ENCODE measurements around the gene DMBT1. TPM values are rescaled to one million over a fixed set of nuclear protein-coding genes. Genes with fewer than 3 reads are reported as not detected.

The DMBT1 gene
- total and polyA plus RNA-seq, 5 donors from 2014 or later, result not detected

GRCh38 chr10:122639801-122640200 is 79.2 kb downstream of the DMBT1 start:
- Mint-ChIP-seq H3K9me3 (peaks cover 0 to 3% (median 0%) of the 10 kb centered on the region in 7 donors), H3K4me3 (no peak overlapping the region), H3K4me1 (no peaks in the 10 kb centered on the region), H3K27ac (no peak overlapping the region), H3K27me3 (no peaks in the 10 kb centered on the region), H3K36me3 (no peaks in the 10 kb centered on the region)
- no peak for ATAC-seq (ENCODE audit: low read depth in 2 of 2)
- Histone ChIP-seq H3K9me3 (ENCODE audit: control insufficient read depth in 2 of 2, low read length in 2 of 2) (no peaks in the 10 kb centered on the region), H3K36me3 (ENCODE audit: control insufficient read depth, insufficient read depth, low read length) (no peaks in the 10 kb centered on the region), H3K27me3 (ENCODE audit: control insufficient read depth, insufficient read depth, low read length) (no peaks in the 10 kb centered on the region), H3K4me3 (ENCODE audit: low read depth, low read length) (no peak overlapping the region), H3K27ac (ENCODE audit: insufficient read depth, low read length, poor library complexity, severe bottlenecking) (no peak overlapping the region), H3K4me1 (ENCODE audit: control insufficient read depth, insufficient read depth, low read length, poor library complexity, severe bottlenecking) (no peaks in the 10 kb centered on the region)
- no peak for DNase-seq

- Histone ChIP-seq H3K4me1 (ENCODE audit: control insufficient read depth, insufficient read depth, low read length, poor library complexity, severe bottlenecking) (no peaks in the 10 kb centered on the region), H3K27me3 (ENCODE audit: control insufficient read depth, insufficient read depth, low read length) (no peaks in the 10 kb centered on the region), H3K4me3 (ENCODE audit: low read depth, low read length) (no peak overlapping the region), H3K9me3 (ENCODE audit: control insufficient read depth in 2 of 2, low read length in 2 of 2) (no peaks in the 10 kb centered on the region), H3K27ac (ENCODE audit: insufficient read depth, low read length, poor library complexity, severe bottlenecking) (no peak overlapping the region), H3K36me3 (ENCODE audit: control insufficient read depth, insufficient read depth, low read length) (no peaks in the 10 kb centered on the region)
- no peak for DNase-seq
- Mint-ChIP-seq H3K27me3 (peaks cover under 1% of the 10 kb centered on the region), H3K9me3 (peaks cover 0 to 3% (median 0%) of the 10 kb centered on the region in 7 donors), H3K27ac (no peak overlapping the region), H3K4me1 (no peaks in the 10 kb centered on the region), H3K36me3 (no peaks in the 10 kb centered on the region), H3K4me3 (no peak overlapping the region)
- no peak for ATAC-seq (ENCODE audit: low read depth in 2 of 2)
These were observed 80.4 kb downstream of the DMBT1 start for GRCh38 chr10:122640921-122641320.

- Histone ChIP-seq H3K27me3 (ENCODE audit: control insufficient read depth, insufficient read depth, low read length) (no peaks in the 10 kb centered on the region), H3K36me3 (ENCODE audit: control insufficient read depth, insufficient read depth, low read length) (no peaks in the 10 kb centered on the region), H3K4me3 (ENCODE audit: low read depth, low read length) (no peak overlapping the region), H3K27ac (ENCODE audit: insufficient read depth, low read length, poor library complexity, severe bottlenecking) (no peak overlapping the region), H3K4me1 (ENCODE audit: control insufficient read depth, insufficient read depth, low read length, poor library complexity, severe bottlenecking) (no peaks in the 10 kb centered on the region), H3K9me3 (ENCODE audit: control insufficient read depth in 2 of 2, low read length in 2 of 2) (no peaks in the 10 kb centered on the region)
- no peak overlapping the region for H3K27ac Mint-ChIP-seq
- peaks cover 9% of the 10 kb centered on the region for H3K27me3 Mint-ChIP-seq
- H3K36me3 Mint-ChIP-seq, result no peaks in the 10 kb centered on the region
- no peak overlapping the region for H3K4me3 Mint-ChIP-seq
- DNase-seq (no peak), ATAC-seq (ENCODE audit: low read depth in 2 of 2) (no peak)
- H3K4me1 Mint-ChIP-seq, result no peaks in the 10 kb centered on the region
- H3K9me3 Mint-ChIP-seq, result peaks cover 0 to 3% (median 0%) of the 10 kb centered on the region in 7 donors
These were observed 82.4 kb downstream of the DMBT1 start for GRCh38 chr10:122642726-122643605.

GRCh38 chr10:122643931-122644534 is 83.5 kb downstream of the DMBT1 start:
- H3K9me3 Mint-ChIP-seq, result peaks cover 0 to 3% (median 0%) of the 10 kb centered on the region in 7 donors
- peaks cover 10% of the 10 kb centered on the region for H3K27me3 Mint-ChIP-seq
- no peak overlapping the region for H3K27ac ChIP-seq (ENCODE audit: insufficient read depth, low read length, poor library complexity, severe bottlenecking)
- H3K36me3 Mint-ChIP-seq, result no peaks in the 10 kb centered on the region
- H3K4me3 Mint-ChIP-seq, result no peak overlapping the region
- ATAC-seq (ENCODE audit: low read depth in 2 of 2) (no peak), DNase-seq (no peak)
- no peaks in the 10 kb centered on the region for H3K27me3 ChIP-seq (ENCODE audit: control insufficient read depth, insufficient read depth, low read length)
- no peaks in the 10 kb centered on the region for H3K4me1 Mint-ChIP-seq
- no peak overlapping the region for H3K27ac Mint-ChIP-seq
- no peaks in the 10 kb centered on the region for H3K36me3 ChIP-seq (ENCODE audit: control insufficient read depth, insufficient read depth, low read length)
- H3K4me1 ChIP-seq (ENCODE audit: control insufficient read depth, insufficient read depth, low read length, poor library complexity, severe bottlenecking), result no peaks in the 10 kb centered on the region
- no peaks in the 10 kb centered on the region for H3K9me3 ChIP-seq (ENCODE audit: control insufficient read depth in 2 of 2, low read length in 2 of 2)
- H3K4me3 ChIP-seq (ENCODE audit: low read depth, low read length), result no peak overlapping the region

- H3K27me3 ChIP-seq (ENCODE audit: control insufficient read depth, insufficient read depth, low read length), result no peaks in the 10 kb centered on the region
- H3K36me3 ChIP-seq (ENCODE audit: control insufficient read depth, insufficient read depth, low read length), result no peaks in the 10 kb centered on the region
- no peak overlapping the region for H3K27ac ChIP-seq (ENCODE audit: insufficient read depth, low read length, poor library complexity, severe bottlenecking)
- peaks cover 20% of the 10 kb centered on the region for H3K27me3 Mint-ChIP-seq
- H3K9me3 Mint-ChIP-seq, result peaks cover 0 to 2% (median 0%) of the 10 kb centered on the region in 7 donors
- no peak overlapping the region for H3K4me3 ChIP-seq (ENCODE audit: low read depth, low read length)
- H3K4me1 Mint-ChIP-seq, result no peaks in the 10 kb centered on the region
- H3K4me1 ChIP-seq (ENCODE audit: control insufficient read depth, insufficient read depth, low read length, poor library complexity, severe bottlenecking), result no peaks in the 10 kb centered on the region
- H3K9me3 ChIP-seq (ENCODE audit: control insufficient read depth in 2 of 2, low read length in 2 of 2), result no peaks in the 10 kb centered on the region
- DNase-seq (no peak), ATAC-seq (ENCODE audit: low read depth in 2 of 2) (no peak)
- H3K4me3 Mint-ChIP-seq, result no peak overlapping the region
- H3K27ac Mint-ChIP-seq, result no peak overlapping the region
- no peaks in the 10 kb centered on the region for H3K36me3 Mint-ChIP-seq
These were observed 86.2 kb downstream of the DMBT1 start for GRCh38 chr10:122646511-122647382.

- no peak overlapping the region for H3K4me3 ChIP-seq (ENCODE audit: low read depth, low read length)
- peaks cover 23% of the 10 kb centered on the region for H3K27me3 Mint-ChIP-seq
- no peaks in the 10 kb centered on the region for H3K36me3 ChIP-seq (ENCODE audit: control insufficient read depth, insufficient read depth, low read length)
- H3K9me3 Mint-ChIP-seq, result peaks cover 0 to 2% (median 0%) of the 10 kb centered on the region in 7 donors
- H3K27me3 ChIP-seq (ENCODE audit: control insufficient read depth, insufficient read depth, low read length), result no peaks in the 10 kb centered on the region
- H3K27ac ChIP-seq (ENCODE audit: insufficient read depth, low read length, poor library complexity, severe bottlenecking), result no peak overlapping the region
- DNase-seq (no peak), ATAC-seq (ENCODE audit: low read depth in 2 of 2) (no peak)
- H3K4me3 Mint-ChIP-seq, result no peak overlapping the region
- H3K9me3 ChIP-seq (ENCODE audit: control insufficient read depth in 2 of 2, low read length in 2 of 2), result no peaks in the 10 kb centered on the region
- no peaks in the 10 kb centered on the region for H3K4me1 ChIP-seq (ENCODE audit: control insufficient read depth, insufficient read depth, low read length, poor library complexity, severe bottlenecking)
- H3K4me1 Mint-ChIP-seq, result no peaks in the 10 kb centered on the region
- no peak overlapping the region for H3K27ac Mint-ChIP-seq
- no peaks in the 10 kb centered on the region for H3K36me3 Mint-ChIP-seq
These were observed 86.9 kb downstream of the DMBT1 start for GRCh38 chr10:122647383-122647968.

GRCh38 chr10:122648599-122649428 is 88.3 kb downstream of the DMBT1 start:
- Histone ChIP-seq H3K36me3 (ENCODE audit: control insufficient read depth, insufficient read depth, low read length) (no peaks in the 10 kb centered on the region), H3K27me3 (ENCODE audit: control insufficient read depth, insufficient read depth, low read length) (no peaks in the 10 kb centered on the region), H3K4me1 (ENCODE audit: control insufficient read depth, insufficient read depth, low read length, poor library complexity, severe bottlenecking) (no peaks in the 10 kb centered on the region), H3K9me3 (ENCODE audit: control insufficient read depth in 2 of 2, low read length in 2 of 2) (no peaks in the 10 kb centered on the region), H3K4me3 (ENCODE audit: low read depth, low read length) (no peak overlapping the region), H3K27ac (ENCODE audit: insufficient read depth, low read length, poor library complexity, severe bottlenecking) (no peak overlapping the region)
- Mint-ChIP-seq H3K27me3 (peaks cover 23% of the 10 kb centered on the region), H3K4me3 (no peak overlapping the region), H3K36me3 (no peaks in the 10 kb centered on the region), H3K27ac (no peak overlapping the region), H3K4me1 (no peaks in the 10 kb centered on the region), H3K9me3 (peaks cover 0 to 2% (median 0%) of the 10 kb centered on the region in 7 donors)
- no peak for ATAC-seq (ENCODE audit: low read depth in 2 of 2)
- peak in 1 of 3 donors; percentile 30 for DNase-seq

All from CD4-positive, CD25-positive, alpha-beta regulatory T cell (primary cell).